Measurements from ENCODE around the gene DENND2D.
A peak's percentile ranks its signal among the peaks of the same experiment; 100 is the strongest.

Gene DENND2D

DNA sequence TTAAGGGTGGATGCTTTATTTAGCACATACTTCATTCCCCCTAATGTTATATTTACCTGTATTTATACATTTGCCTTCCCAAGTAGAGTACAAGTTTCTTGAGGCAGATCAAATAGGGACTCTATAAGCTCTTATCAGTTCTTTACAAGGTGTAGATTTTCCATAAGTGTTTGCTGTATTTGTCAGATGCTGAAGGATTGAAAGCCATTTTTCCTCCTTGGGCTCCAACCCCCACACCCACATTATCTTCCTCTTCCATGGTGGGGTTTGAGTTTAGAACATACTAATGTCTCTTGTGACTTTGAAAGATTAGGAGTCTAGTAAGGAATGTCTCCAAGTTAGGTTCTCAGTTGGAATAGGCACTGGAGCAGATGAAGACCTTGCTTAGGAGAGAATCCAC is 24.6 kb upstream of the DENND2D start:
- Histone ChIP-seq H3K4me3 (ENCODE audit: low read depth, low read length, poor library complexity, severe bottlenecking) (peak overlapping the region; percentile 36), H3K9me2 (ENCODE audit: low read depth, low read length) (no peaks in the 10 kb centered on the region), H3K9ac (ENCODE audit: low read length) (peak overlapping the region; percentile 69), H4K20me1 (ENCODE audit: insufficient read depth, low read length) (no peaks in the 10 kb centered on the region), H3K27me3 (ENCODE audit: insufficient read depth, low read length) (no peaks in the 10 kb centered on the region), H3K4me2 (ENCODE audit: low read length) (peak overlapping the region; percentile 66), H3K36me3 (ENCODE audit: insufficient read depth, low read length) (peaks cover 4% of the 10 kb centered on the region; the same call in 1 of the 2 replicates), H3K9me3 (ENCODE audit: low read length) (no peaks in the 10 kb centered on the region), H3K4me1 (ENCODE audit: insufficient read depth, low read length, severe bottlenecking) (peaks cover 96% of the 10 kb centered on the region), H3K79me2 (ENCODE audit: insufficient read depth, low read length) (peaks cover 6% of the 10 kb centered on the region), H3K27ac (ENCODE audit: low read depth, low read length, poor library complexity, severe bottlenecking) (peak overlapping the region; percentile 100), H2AFZ (ENCODE audit: low read length) (no peak overlapping the region), H3F3A (ENCODE audit: insufficient read depth, low read length) (peaks cover 10% of the 10 kb centered on the region; the same call in 1 of the 2 replicates)
- TF ChIP-seq, protein P1, sequence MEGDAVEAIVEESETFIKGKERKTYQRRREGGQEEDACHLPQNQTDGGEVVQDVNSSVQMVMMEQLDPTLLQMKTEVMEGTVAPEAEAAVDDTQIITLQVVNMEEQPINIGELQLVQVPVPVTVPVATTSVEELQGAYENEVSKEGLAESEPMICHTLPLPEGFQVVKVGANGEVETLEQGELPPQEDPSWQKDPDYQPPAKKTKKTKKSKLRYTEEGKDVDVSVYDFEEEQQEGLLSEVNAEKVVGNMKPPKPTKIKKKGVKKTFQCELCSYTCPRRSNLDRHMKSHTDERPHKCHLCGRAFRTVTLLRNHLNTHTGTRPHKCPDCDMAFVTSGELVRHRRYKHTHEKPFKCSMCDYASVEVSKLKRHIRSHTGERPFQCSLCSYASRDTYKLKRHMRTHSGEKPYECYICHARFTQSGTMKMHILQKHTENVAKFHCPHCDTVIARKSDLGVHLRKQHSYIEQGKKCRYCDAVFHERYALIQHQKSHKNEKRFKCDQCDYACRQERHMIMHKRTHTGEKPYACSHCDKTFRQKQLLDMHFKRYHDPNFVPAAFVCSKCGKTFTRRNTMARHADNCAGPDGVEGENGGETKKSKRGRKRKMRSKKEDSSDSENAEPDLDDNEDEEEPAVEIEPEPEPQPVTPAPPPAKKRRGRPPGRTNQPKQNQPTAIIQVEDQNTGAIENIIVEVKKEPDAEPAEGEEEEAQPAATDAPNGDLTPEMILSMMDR (IDR thresholded peaks at IDR 0.05; ENCODE audit: low read length): no peak
- TF ChIP-seq EZH2 (IDR thresholded peaks at IDR 0.05; ENCODE audit: borderline replicate concordance, low read length): no peak

DNA sequence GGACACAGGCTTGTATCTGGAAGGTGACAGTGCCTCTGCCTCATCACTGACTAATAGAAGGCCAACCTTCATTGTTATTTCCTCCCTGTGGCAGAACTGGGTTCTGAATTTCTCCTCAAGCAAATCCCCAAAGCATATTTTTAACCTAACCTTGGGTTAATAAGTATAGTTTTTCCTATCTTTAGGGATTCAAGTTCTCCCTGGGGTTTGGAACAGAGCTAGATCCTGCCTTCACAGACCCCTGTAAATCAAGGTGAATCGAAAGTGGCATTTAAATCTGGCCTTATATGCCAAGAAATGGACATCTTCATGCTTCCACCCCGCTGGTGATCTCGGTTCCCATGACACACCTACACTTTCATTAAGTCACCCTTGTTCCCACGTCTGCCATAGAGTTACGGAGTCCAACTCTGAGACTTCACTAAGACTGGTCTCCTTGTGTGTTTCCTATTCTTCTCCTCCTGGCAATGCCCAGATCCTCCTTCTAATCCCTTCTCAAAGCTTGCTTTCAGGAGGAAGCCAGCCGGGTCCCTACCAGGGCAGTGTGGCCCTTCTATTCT is 22.8 kb upstream of the DENND2D start:
- peak overlapping the region; percentile 100 for H3K27ac ChIP-seq (ENCODE audit: low read depth, low read length, poor library complexity, severe bottlenecking)
- peak overlapping the region; percentile 55 for H3K9ac ChIP-seq (ENCODE audit: low read length)
- H3K4me1 ChIP-seq (ENCODE audit: insufficient read depth, low read length, severe bottlenecking): peaks cover 99% of the 10 kb centered on the region
- no peaks in the 10 kb centered on the region for H4K20me1 ChIP-seq (ENCODE audit: insufficient read depth, low read length)
- H3K9me3 ChIP-seq (ENCODE audit: low read length): no peaks in the 10 kb centered on the region
- H3K36me3 ChIP-seq (ENCODE audit: insufficient read depth, low read length): no peaks in the 10 kb centered on the region
- H3K4me2 ChIP-seq (ENCODE audit: low read length): peak overlapping the region; percentile 36
- H3K27me3 ChIP-seq (ENCODE audit: insufficient read depth, low read length): no peaks in the 10 kb centered on the region
- peaks cover 17% of the 10 kb centered on the region; the same call in 1 of the 2 replicates for H3F3A ChIP-seq (ENCODE audit: insufficient read depth, low read length)
- H3K79me2 ChIP-seq (ENCODE audit: insufficient read depth, low read length): no peaks in the 10 kb centered on the region
- no peaks in the 10 kb centered on the region for H3K9me2 ChIP-seq (ENCODE audit: low read depth, low read length)
- TF ChIP-seq EZH2 (IDR thresholded peaks at IDR 0.05; ENCODE audit: borderline replicate concordance, low read length): no peak
- TF ChIP-seq, protein P1 (IDR thresholded peaks at IDR 0.05; ENCODE audit: low read length): no peak
- H3K4me3 ChIP-seq (ENCODE audit: low read depth, low read length, poor library complexity, severe bottlenecking): no peak overlapping the region
- no peak overlapping the region for H2AFZ ChIP-seq (ENCODE audit: low read length)

DNA sequence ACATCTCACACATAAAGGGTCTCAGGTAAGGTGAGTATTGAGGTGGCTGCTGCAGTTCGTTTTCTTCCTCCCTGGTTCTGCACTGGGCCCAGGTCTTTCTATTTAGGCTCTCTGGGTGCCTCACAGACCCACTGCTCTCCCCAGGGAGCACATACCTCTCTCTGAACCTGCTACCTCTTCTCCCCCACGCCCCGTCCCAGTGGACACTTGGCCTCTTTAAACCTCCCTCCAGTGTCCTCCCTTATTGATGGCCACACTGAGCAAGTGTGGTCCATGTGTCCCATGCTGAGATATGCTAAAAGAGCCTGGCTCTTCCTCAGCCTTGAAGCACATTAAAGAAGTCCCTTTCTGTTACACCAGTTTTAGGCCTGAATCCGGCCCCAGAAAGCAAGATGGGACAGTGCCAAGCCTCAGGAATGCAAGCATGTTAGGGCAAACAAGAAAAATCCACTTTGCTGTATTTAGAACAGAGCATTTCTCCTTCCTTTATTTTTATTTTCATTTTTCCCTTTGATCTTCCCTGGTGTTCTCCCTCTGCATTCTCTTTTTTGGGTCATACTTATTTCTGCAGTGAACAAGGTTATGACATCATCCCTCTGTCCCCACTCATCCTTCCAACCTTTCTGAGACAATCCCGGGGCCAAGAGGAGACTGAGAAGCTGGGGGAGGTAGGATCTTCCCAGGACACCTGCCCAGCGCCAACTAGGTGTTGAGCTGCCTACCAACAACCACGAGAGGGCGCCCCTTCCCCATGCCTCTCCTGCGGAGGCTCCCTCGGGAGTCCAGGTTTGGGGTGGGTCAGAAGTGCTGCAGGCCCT is 22.1 kb upstream of the DENND2D start:
- Histone ChIP-seq H3K4me3 (ENCODE audit: low read depth, low read length, poor library complexity, severe bottlenecking) (peak overlapping the region; percentile 26), H3K79me2 (ENCODE audit: insufficient read depth, low read length) (no peaks in the 10 kb centered on the region), H3K4me1 (ENCODE audit: insufficient read depth, low read length, severe bottlenecking) (peaks cover 99% of the 10 kb centered on the region), H2AFZ (ENCODE audit: low read length) (no peak overlapping the region), H3K4me2 (ENCODE audit: low read length) (peak overlapping the region; percentile 67), H3K9ac (ENCODE audit: low read length) (peak overlapping the region; percentile 76), H4K20me1 (ENCODE audit: insufficient read depth, low read length) (no peaks in the 10 kb centered on the region), H3K9me3 (ENCODE audit: low read length) (no peaks in the 10 kb centered on the region), H3K27ac (ENCODE audit: low read depth, low read length, poor library complexity, severe bottlenecking) (peak overlapping the region; percentile 100), H3K36me3 (ENCODE audit: insufficient read depth, low read length) (no peaks in the 10 kb centered on the region), H3K27me3 (ENCODE audit: insufficient read depth, low read length) (no peaks in the 10 kb centered on the region), H3F3A (ENCODE audit: insufficient read depth, low read length) (peaks cover 17% of the 10 kb centered on the region; the same call in 1 of the 2 replicates), H3K9me2 (ENCODE audit: low read depth, low read length) (no peaks in the 10 kb centered on the region)
- TF ChIP-seq, protein P1 (IDR thresholded peaks at IDR 0.05; ENCODE audit: low read length): peak; percentile 98
- TF ChIP-seq EZH2 (IDR thresholded peaks at IDR 0.05; ENCODE audit: borderline replicate concordance, low read length): no peak

All from OCI-LY1 (cell line).